Measurements from ENCODE around the gene BACH1.
"Not testable (repeated sequence)": the region's sequence is repeated elsewhere in the genome, so short reads cannot be mapped to it uniquely, and the experiment has no call there.

Gene BACH1

GRCh38 chr21:29349702-29350101, 51.0 kb downstream of the BACH1 start:
- H2AK5ac ChIP-seq (ENCODE audit: low read depth, low read length), result no peak overlapping the region
- no peak overlapping the region for H2BK15ac ChIP-seq (ENCODE audit: low read length)
- no peak overlapping the region for H4K8ac ChIP-seq (ENCODE audit: low read depth, low read length)
- no peak overlapping the region for H3K27ac ChIP-seq (replicated peaks; ENCODE audit: low read length)
- no peak overlapping the region for H3K14ac ChIP-seq (ENCODE audit: low read length)
- H3K36me3 ChIP-seq (replicated peaks in 1 of 2; ENCODE audit: control insufficient read depth in 2 of 2, insufficient read depth in 2 of 2, low read length in 2 of 2), result peaks cover 3 to 40% of the 10 kb centered on the region in 2 donors
- WGBS, 2 donors (ENCODE audit: extremely low coverage in 2 of 2, insufficient read length in 2 of 2, insufficient replicate concordance in 1 of 2), result no CpG with 5 or more reads among the region's 4 CpGs
- no peak overlapping the region for H2AFZ ChIP-seq (ENCODE audit: low read length)
- H3K4me2 ChIP-seq (ENCODE audit: insufficient read depth, low read length, poor library complexity, severe bottlenecking), result no peak overlapping the region
- no peak overlapping the region for H4K91ac ChIP-seq (ENCODE audit: low read depth, low read length, poor library complexity)
- H2BK12ac ChIP-seq (ENCODE audit: low read length), result no peak overlapping the region
- H3K9ac ChIP-seq (ENCODE audit: low read depth, low read length, poor library complexity), result no peak overlapping the region
- H3K27me3 ChIP-seq (ENCODE audit: control insufficient read depth in 3 of 3, insufficient read depth in 3 of 3, low read depth in 1 of 3, low read length in 3 of 3), result no peaks in the 10 kb centered on the region
- H3K23ac ChIP-seq (ENCODE audit: low read depth, low read length, poor library complexity), result no peak overlapping the region
- H3K4ac ChIP-seq (ENCODE audit: low read length), result no peak overlapping the region
- no peaks in the 10 kb centered on the region for H3K79me1 ChIP-seq (ENCODE audit: low read depth, low read length)
- H3K4me1 ChIP-seq (ENCODE audit: control insufficient read depth in 2 of 2, insufficient read depth in 1 of 2, low read depth in 1 of 2, low read length in 2 of 2), result no peaks in the 10 kb centered on the region
- DNase-seq (ENCODE audit: low spot score), result no peak
- H2BK120ac ChIP-seq (ENCODE audit: low read depth, low read length), result no peak overlapping the region
- no peak overlapping the region for H3K4me3 ChIP-seq (ENCODE audit: low read length in 2 of 2)
- no peak overlapping the region for H3K18ac ChIP-seq (ENCODE audit: low read length)
- H2BK5ac ChIP-seq (ENCODE audit: low read length), result no peak overlapping the region
- H3K9me3 ChIP-seq (replicated peaks in 1 of 2; ENCODE audit: control insufficient read depth in 2 of 2, insufficient read depth in 1 of 2, low read depth in 1 of 2, low read length in 2 of 2), result peaks cover 0 to 7% of the 10 kb centered on the region in 2 donors

DNA sequence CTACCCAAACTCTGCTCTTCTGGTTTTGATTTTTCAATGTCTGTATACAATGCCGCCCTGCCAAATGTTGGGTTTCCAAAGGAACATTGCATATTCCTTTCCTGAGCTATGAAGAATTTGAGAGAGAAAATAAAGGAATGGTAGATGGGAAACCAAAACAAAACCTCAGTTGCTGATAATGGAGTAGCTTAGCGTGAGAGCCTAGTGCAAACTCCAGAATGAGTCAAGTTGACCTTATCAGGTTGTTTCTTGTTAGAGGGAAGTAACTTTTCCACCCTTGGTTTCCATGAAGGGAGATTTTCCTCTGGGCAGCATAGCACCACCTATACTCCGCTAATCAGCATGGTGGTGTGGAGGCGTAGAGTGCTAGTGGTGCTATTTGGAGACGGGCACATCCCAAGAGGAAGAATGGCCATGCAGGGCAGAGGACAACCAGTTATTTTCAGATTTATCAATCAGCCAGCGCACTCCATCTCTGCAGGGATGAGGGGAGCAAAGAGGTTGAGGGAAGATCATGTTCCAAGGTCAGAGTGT, 51.6 kb downstream of the BACH1 start:
- no peak overlapping the region for H3K14ac ChIP-seq (ENCODE audit: low read length)
- DNase-seq (ENCODE audit: low spot score), result no peak
- H3K4me1 ChIP-seq (ENCODE audit: control insufficient read depth in 2 of 2, insufficient read depth in 1 of 2, low read depth in 1 of 2, low read length in 2 of 2), result no peaks in the 10 kb centered on the region
- no peak overlapping the region for H3K4me3 ChIP-seq (ENCODE audit: low read length in 2 of 2)
- no peaks in the 10 kb centered on the region for H3K27me3 ChIP-seq (ENCODE audit: control insufficient read depth in 3 of 3, insufficient read depth in 3 of 3, low read depth in 1 of 3, low read length in 3 of 3)
- no peak overlapping the region for H2BK120ac ChIP-seq (ENCODE audit: low read depth, low read length)
- no CpG with 5 or more reads among the region's 6 CpGs for WGBS, 2 donors (ENCODE audit: extremely low coverage in 2 of 2, insufficient read length in 2 of 2, insufficient replicate concordance in 1 of 2)
- H2BK5ac ChIP-seq (ENCODE audit: low read length), result no peak overlapping the region
- H3K27ac ChIP-seq (replicated peaks; ENCODE audit: low read length), result no peak overlapping the region
- H4K91ac ChIP-seq (ENCODE audit: low read depth, low read length, poor library complexity), result no peak overlapping the region
- H3K9me3 ChIP-seq (replicated peaks in 1 of 2; ENCODE audit: control insufficient read depth in 2 of 2, insufficient read depth in 1 of 2, low read depth in 1 of 2, low read length in 2 of 2), result peaks cover 0 to 11% of the 10 kb centered on the region in 2 donors
- H3K18ac ChIP-seq (ENCODE audit: low read length), result no peak overlapping the region
- peaks cover 3 to 38% of the 10 kb centered on the region in 2 donors for H3K36me3 ChIP-seq (replicated peaks in 1 of 2; ENCODE audit: control insufficient read depth in 2 of 2, insufficient read depth in 2 of 2, low read length in 2 of 2)
- H2BK12ac ChIP-seq (ENCODE audit: low read length), result no peak overlapping the region
- H2BK15ac ChIP-seq (ENCODE audit: low read length), result no peak overlapping the region
- H4K8ac ChIP-seq (ENCODE audit: low read depth, low read length), result no peak overlapping the region
- no peak overlapping the region for H3K4me2 ChIP-seq (ENCODE audit: insufficient read depth, low read length, poor library complexity, severe bottlenecking)
- no peak overlapping the region for H3K4ac ChIP-seq (ENCODE audit: low read length)
- H2AFZ ChIP-seq (ENCODE audit: low read length), result no peak overlapping the region
- H3K79me1 ChIP-seq (ENCODE audit: low read depth, low read length), result no peaks in the 10 kb centered on the region
- H3K9ac ChIP-seq (ENCODE audit: low read depth, low read length, poor library complexity), result no peak overlapping the region
- H2AK5ac ChIP-seq (ENCODE audit: low read depth, low read length), result no peak overlapping the region
- no peak overlapping the region for H3K23ac ChIP-seq (ENCODE audit: low read depth, low read length, poor library complexity)

- no peak overlapping the region for H3K23ac ChIP-seq (ENCODE audit: low read depth, low read length, poor library complexity)
- DNase-seq (ENCODE audit: low spot score), result no peak
These were observed 53.0 kb downstream of the BACH1 start for GRCh38 chr21:29351691-29352090.

GRCh38 chr21:29355043-29355710, 56.5 kb downstream of the BACH1 start:
- H2BK12ac ChIP-seq (ENCODE audit: low read length); H4K8ac ChIP-seq (ENCODE audit: low read depth, low read length); H3K4me3 ChIP-seq (ENCODE audit: low read length in 2 of 2); H3K9ac ChIP-seq (ENCODE audit: low read depth, low read length, poor library complexity); H3K4me1 ChIP-seq (ENCODE audit: control insufficient read depth in 2 of 2, insufficient read depth in 1 of 2, low read depth in 1 of 2, low read length in 2 of 2); H4K91ac ChIP-seq (ENCODE audit: low read depth, low read length, poor library complexity); DNase-seq (ENCODE audit: low spot score); H3K18ac ChIP-seq (ENCODE audit: low read length); H2BK120ac ChIP-seq (ENCODE audit: low read depth, low read length); H2BK15ac ChIP-seq (ENCODE audit: low read length); H3K79me1 ChIP-seq (ENCODE audit: low read depth, low read length); H2AK5ac ChIP-seq (ENCODE audit: low read depth, low read length); H3K14ac ChIP-seq (ENCODE audit: low read length); H3K27me3 ChIP-seq (ENCODE audit: control insufficient read depth in 3 of 3, insufficient read depth in 3 of 3, low read depth in 1 of 3, low read length in 3 of 3); H2AFZ ChIP-seq (ENCODE audit: low read length); H3K4ac ChIP-seq (ENCODE audit: low read length); H3K23ac ChIP-seq (ENCODE audit: low read depth, low read length, poor library complexity); H3K27ac ChIP-seq (replicated peaks; ENCODE audit: low read length); H3K4me2 ChIP-seq (ENCODE audit: insufficient read depth, low read length, poor library complexity, severe bottlenecking); H2BK5ac ChIP-seq (ENCODE audit: low read length): not testable (repeated sequence)
- peaks cover 3 to 21% of the 10 kb centered on the region in 2 donors for H3K36me3 ChIP-seq (replicated peaks in 1 of 2; ENCODE audit: control insufficient read depth in 2 of 2, insufficient read depth in 2 of 2, low read length in 2 of 2)
- peaks cover 0 to 11% of the 10 kb centered on the region in 2 donors for H3K9me3 ChIP-seq (replicated peaks in 1 of 2; ENCODE audit: control insufficient read depth in 2 of 2, insufficient read depth in 1 of 2, low read depth in 1 of 2, low read length in 2 of 2)
- no CpG with 5 or more reads among the region's 14 CpGs for WGBS, 2 donors (ENCODE audit: extremely low coverage in 2 of 2, insufficient read length in 2 of 2, insufficient replicate concordance in 1 of 2)

More at GRCh38 chr21:29351691-29352090, 53.0 kb downstream of the BACH1 start:
- H2BK15ac ChIP-seq (ENCODE audit: low read length), result no peak overlapping the region
- no peaks in the 10 kb centered on the region for H3K79me1 ChIP-seq (ENCODE audit: low read depth, low read length)
- no peak overlapping the region for H2BK120ac ChIP-seq (ENCODE audit: low read depth, low read length)
- H3K9me3 ChIP-seq (replicated peaks in 1 of 2; ENCODE audit: control insufficient read depth in 2 of 2, insufficient read depth in 1 of 2, low read depth in 1 of 2, low read length in 2 of 2), result peaks cover 0 to 11% of the 10 kb centered on the region in 2 donors
- H3K27ac ChIP-seq (replicated peaks; ENCODE audit: low read length), result no peak overlapping the region
- no peak overlapping the region for H3K4me2 ChIP-seq (ENCODE audit: insufficient read depth, low read length, poor library complexity, severe bottlenecking)
- H3K4me3 ChIP-seq (ENCODE audit: low read length in 2 of 2), result no peak overlapping the region
- no peaks in the 10 kb centered on the region for H3K27me3 ChIP-seq (ENCODE audit: control insufficient read depth in 3 of 3, insufficient read depth in 3 of 3, low read depth in 1 of 3, low read length in 3 of 3)
- no peak overlapping the region for H3K4ac ChIP-seq (ENCODE audit: low read length)
- H4K8ac ChIP-seq (ENCODE audit: low read depth, low read length), result no peak overlapping the region
- H3K36me3 ChIP-seq (replicated peaks in 1 of 2; ENCODE audit: control insufficient read depth in 2 of 2, insufficient read depth in 2 of 2, low read length in 2 of 2), result peaks cover 3 to 30% of the 10 kb centered on the region in 2 donors
- no peak overlapping the region for H3K14ac ChIP-seq (ENCODE audit: low read length)
- no peak overlapping the region for H2BK5ac ChIP-seq (ENCODE audit: low read length)
- H2BK12ac ChIP-seq (ENCODE audit: low read length), result no peak overlapping the region
- H3K18ac ChIP-seq (ENCODE audit: low read length), result no peak overlapping the region
- no peaks in the 10 kb centered on the region for H3K4me1 ChIP-seq (ENCODE audit: control insufficient read depth in 2 of 2, insufficient read depth in 1 of 2, low read depth in 1 of 2, low read length in 2 of 2)
- H2AK5ac ChIP-seq (ENCODE audit: low read depth, low read length), result no peak overlapping the region
- no peak overlapping the region for H2AFZ ChIP-seq (ENCODE audit: low read length)
- H4K91ac ChIP-seq (ENCODE audit: low read depth, low read length, poor library complexity), result no peak overlapping the region
- H3K9ac ChIP-seq (ENCODE audit: low read depth, low read length, poor library complexity), result no peak overlapping the region
